IPS-20b (cell line): ENCODE data around the gene ATP5F1B.

Experiments
- H3K27ac ChIP-seq: one replicate; pipeline ENCODE4 v1.5.1; 2013; ENCODE audit warnings: low read length
- H3K27me3 ChIP-seq: 2 replicates; pipeline ENCODE4 v1.6.1; 2013; ENCODE audit warnings: mild to moderate bottlenecking, low read length, inconsistent platforms; ENCODE audit not compliant: insufficient read depth
- H3K36me3 ChIP-seq: 2 replicates; pipeline ENCODE4 v1.6.1; 2013; ENCODE audit warnings: low read depth, mild to moderate bottlenecking, inconsistent platforms, low read length, moderate library complexity; ENCODE audit not compliant: insufficient read depth
- H3K4me1 ChIP-seq: 2 replicates; pipeline ENCODE4 v1.6.1; 2013; ENCODE audit warnings: mild to moderate bottlenecking, control low read depth, inconsistent platforms, low read length, moderate library complexity; ENCODE audit not compliant: insufficient read depth
- H3K4me3 ChIP-seq: 2 replicates; pipeline ENCODE4 v1.5.1; 2013; ENCODE audit warnings: mild to moderate bottlenecking, low read length, inconsistent platforms
- H3K9ac ChIP-seq: 2 replicates; pipeline ENCODE4 v1.6.1; 2013; ENCODE audit warnings: low read depth, mild to moderate bottlenecking, inconsistent platforms, low read length, moderate library complexity
- H3K9me3 ChIP-seq: 2 replicates; pipeline ENCODE4 v1.6.1; 2013; ENCODE audit warnings: mild to moderate bottlenecking, low read depth, low read length, inconsistent platforms; ENCODE audit not compliant: insufficient read depth

ATP5F1B gene

GRCh38 chr12:56631790-56632700 is 13.7 kb downstream of the ATP5F1B start:
- H3K4me1 ChIP-seq: peaks cover 35% of the 10 kb centered on the region

GRCh38 chr12:56630180-56630632 is 15.6 kb downstream of the ATP5F1B start, which contains the start of gene BAZ2A:
BAZ2A (minus strand) TSS chr12:56630326; CDS start chr12:56617530, 12,796 bp downstream.
- H3K27me3 ChIP-seq: no peaks in the 10 kb centered on the region
- H3K4me1 ChIP-seq: peaks cover 33% of the 10 kb centered on the region

More at GRCh38 chr12:56631790-56632700, 13.7 kb downstream of the ATP5F1B start:
- no peak overlapping the region for H3K27ac ChIP-seq
- peak overlapping the region; percentile 37 for H3K4me3 ChIP-seq
- peaks cover 2% of the 10 kb centered on the region; the same call in 1 of the 2 replicates for H3K36me3 ChIP-seq
- no peaks in the 10 kb centered on the region for H3K27me3 ChIP-seq
- H3K9me3 ChIP-seq: no peaks in the 10 kb centered on the region
- peak overlapping the region; percentile 43; the same call in 1 of the 2 replicates for H3K9ac ChIP-seq

GRCh38 chr12:56629459-56630179 is 16.2 kb downstream of the ATP5F1B start:
- Histone ChIP-seq H3K9ac (peak overlapping the region; percentile 91), H3K27me3 (no peaks in the 10 kb centered on the region), H3K4me1 (peaks cover 33% of the 10 kb centered on the region), H3K4me3 (peak overlapping the region; percentile 73), H3K27ac (peak overlapping the region; percentile 55), H3K36me3 (peaks cover 13% of the 10 kb centered on the region; the same call in 1 of the 2 replicates), H3K9me3 (no peaks in the 10 kb centered on the region)

More at GRCh38 chr12:56630180-56630632, 15.6 kb downstream of the ATP5F1B start, which contains the start of gene BAZ2A:
- peak within 1 kb of the TSS; percentile 73 for H3K4me3 ChIP-seq
- H3K36me3 ChIP-seq: peaks cover 13% of the 10 kb centered on the region; the same call in 1 of the 2 replicates
- peak within 1 kb of the TSS; percentile 55 for H3K27ac ChIP-seq
- no peaks in the 10 kb centered on the region for H3K9me3 ChIP-seq
- peak within 1 kb of the TSS; percentile 91 for H3K9ac ChIP-seq

- H3K36me3 ChIP-seq: peaks cover 13% of the 10 kb centered on the region; the same call in 1 of the 2 replicates
- no peak overlapping the region for H3K27ac ChIP-seq
- peak overlapping the region; percentile 73 for H3K4me3 ChIP-seq
- no peaks in the 10 kb centered on the region for H3K9me3 ChIP-seq
- peaks cover 33% of the 10 kb centered on the region for H3K4me1 ChIP-seq
- peak overlapping the region; percentile 91 for H3K9ac ChIP-seq
- H3K27me3 ChIP-seq: no peaks in the 10 kb centered on the region
These were observed 16.9 kb downstream of the ATP5F1B start for GRCh38 chr12:56628671-56629458.

GRCh38 chr12:56626701-56627100 is 19.1 kb downstream of the ATP5F1B start:
- Histone ChIP-seq H3K27ac (no peak overlapping the region), H3K4me1 (peaks cover 15% of the 10 kb centered on the region), H3K36me3 (peaks cover 20% of the 10 kb centered on the region), H3K9ac (no peak overlapping the region), H3K9me3 (no peaks in the 10 kb centered on the region), H3K27me3 (no peaks in the 10 kb centered on the region), H3K4me3 (no peak overlapping the region)

- no peak overlapping the region for H3K27ac ChIP-seq
- H3K9me3 ChIP-seq: no peaks in the 10 kb centered on the region
- H3K4me1 ChIP-seq: no peaks in the 10 kb centered on the region
- H3K9ac ChIP-seq: no peak overlapping the region
- H3K4me3 ChIP-seq: no peak overlapping the region
- no peaks in the 10 kb centered on the region for H3K27me3 ChIP-seq
- peaks cover 42% of the 10 kb centered on the region for H3K36me3 ChIP-seq
These were observed 23.2 kb downstream of the ATP5F1B start for GRCh38 chr12:56622535-56622934.

GRCh38 chr12:56616925-56617324 is 28.9 kb downstream of the ATP5F1B start:
- Histone ChIP-seq H3K4me3 (no peak overlapping the region), H3K36me3 (peaks cover 78% of the 10 kb centered on the region), H3K27me3 (no peaks in the 10 kb centered on the region), H3K27ac (no peak overlapping the region), H3K4me1 (no peaks in the 10 kb centered on the region), H3K9me3 (no peaks in the 10 kb centered on the region), H3K9ac (no peak overlapping the region)

GRCh38 chr12:56616244-56616643 is 29.5 kb downstream of the ATP5F1B start:
- Histone ChIP-seq H3K9ac (no peak overlapping the region), H3K36me3 (peaks cover 84% of the 10 kb centered on the region), H3K4me3 (no peak overlapping the region), H3K4me1 (no peaks in the 10 kb centered on the region), H3K27me3 (no peaks in the 10 kb centered on the region), H3K27ac (no peak overlapping the region), H3K9me3 (no peaks in the 10 kb centered on the region)

- H3K36me3 ChIP-seq: peaks cover 84% of the 10 kb centered on the region
- H3K27me3 ChIP-seq: no peaks in the 10 kb centered on the region
- H3K4me1 ChIP-seq: no peaks in the 10 kb centered on the region
- H3K27ac ChIP-seq: no peak overlapping the region
- no peaks in the 10 kb centered on the region for H3K9me3 ChIP-seq
- H3K9ac ChIP-seq: no peak overlapping the region
- no peak overlapping the region for H3K4me3 ChIP-seq
These were observed 31.2 kb downstream of the ATP5F1B start for GRCh38 chr12:56614627-56615026.

GRCh38 chr12:56604355-56604754 is 41.4 kb downstream of the ATP5F1B start:
- H3K4me3 ChIP-seq: no peak overlapping the region
- H3K27ac ChIP-seq: no peak overlapping the region
- H3K9me3 ChIP-seq: no peaks in the 10 kb centered on the region
- H3K4me1 ChIP-seq: no peaks in the 10 kb centered on the region
- no peaks in the 10 kb centered on the region for H3K27me3 ChIP-seq
- H3K36me3 ChIP-seq: peaks cover 94% of the 10 kb centered on the region
- no peak overlapping the region for H3K9ac ChIP-seq

GRCh38 chr12:56602239-56602638 is 43.5 kb downstream of the ATP5F1B start:
- H3K9ac ChIP-seq: no peak overlapping the region
- no peaks in the 10 kb centered on the region for H3K4me1 ChIP-seq
- H3K4me3 ChIP-seq: no peak overlapping the region
- peaks cover 100% of the 10 kb centered on the region for H3K36me3 ChIP-seq
- no peaks in the 10 kb centered on the region for H3K9me3 ChIP-seq
- no peak overlapping the region for H3K27ac ChIP-seq
- no peaks in the 10 kb centered on the region for H3K27me3 ChIP-seq
